K562 (cell line): ENCODE measurements around the gene ERFL. TPM values are rescaled to one million over a fixed set of nuclear protein-coding genes. Genes with fewer than 3 reads are reported as not detected.

Experiments
- CTBP1 ChIP-seq: fragments of 450-650 bp; IDR thresholded peaks from 2 replicates; pipeline ENCODE4 v1.6.1; 2016; ENCODE audit warnings: borderline replicate concordance
- E4F1 ChIP-seq: fragments of 250-450 bp; sonication (Bioruptor Pico); IDR thresholded peaks from 2 replicates; pipeline ENCODE4 v1.5.0; 2021; ENCODE audit warnings: mild to moderate bottlenecking, borderline replicate concordance
- ETV5 ChIP-seq: sonication (generic); formaldehyde crosslinking; IDR thresholded peaks from 2 replicates; pipeline ENCODE4 v1.4.0; 2020; ENCODE audit warnings: low read depth, mild to moderate bottlenecking, missing genetic modification reagents
- MECOM ChIP-seq: fragments of 250-450 bp; sonication (Bioruptor Pico); IDR thresholded peaks from 2 replicates; pipeline ENCODE4 v1.8.0; 2022; ENCODE audit warnings: inconsistent platforms
- MIER1 ChIP-seq: fragments of 450-650 bp; IDR thresholded peaks from 2 replicates; pipeline ENCODE4 v1.6.1; 2016; ENCODE audit warnings: antibody characterized with exemption, mild to moderate bottlenecking, low read depth
- MLLT1 ChIP-seq, 2 experiments: fragments of 450-650 bp; IDR thresholded peaks; 2 replicates each; pipeline ENCODE4 v1.6.1; 2016
- MTF1 ChIP-seq: fragments of 250-450 bp; sonication (Bioruptor Pico); IDR thresholded peaks from 2 replicates; pipeline ENCODE4 v1.9.0; 2021; ENCODE audit warnings: moderate library complexity, mild to moderate bottlenecking, inconsistent platforms, borderline replicate concordance
- MYNN ChIP-seq, 2 experiments: sonication (generic); formaldehyde crosslinking in 1 of 2; IDR thresholded peaks; 2 replicates each; pipeline versions ENCODE4 v1.5.0 to v1.6.1; 2016 to 2020; ENCODE audit warnings: antibody characterized with exemption in 1 of 2, missing genetic modification reagents in 1 of 2
- RFX1 ChIP-seq: fragments of 450-650 bp; IDR thresholded peaks from 2 replicates; pipeline ENCODE4 v1.6.1; 2016; ENCODE audit warnings: mild to moderate bottlenecking, moderate library complexity
- SIN3B ChIP-seq: fragments of 450-650 bp; IDR thresholded peaks from 2 replicates; pipeline ENCODE4 v1.6.1; 2017; ENCODE audit warnings: low read depth, mild to moderate bottlenecking, moderate library complexity
- STAT5B ChIP-seq: fragments of 250-450 bp; sonication (Bioruptor Pico); IDR thresholded peaks from 2 replicates; pipeline ENCODE4 v1.8.0; 2021; ENCODE audit warnings: mild to moderate bottlenecking, inconsistent platforms
- TBP ChIP-seq: optimal IDR thresholded peaks from 2 replicates; pipeline ENCODE3; 2011; ENCODE audit warnings: low read depth, low read length, improper control_type of control experiment
- TSHZ1 ChIP-seq: fragments of 250-450 bp; sonication (Bioruptor Pico); IDR thresholded peaks from 2 replicates; pipeline ENCODE4 v1.4.0; 2020; ENCODE audit warnings: mild to moderate bottlenecking, moderate library complexity
- ZBTB34 ChIP-seq: fragments of 250-450 bp; sonication (Bioruptor Pico); IDR thresholded peaks from 2 replicates; pipeline ENCODE4 v1.8.0; 2021; ENCODE audit warnings: mild to moderate bottlenecking, moderate library complexity
- ZBTB5 ChIP-seq: fragments of 450-650 bp; IDR thresholded peaks from 2 replicates; pipeline ENCODE4 v1.6.1; 2017; ENCODE audit warnings: antibody characterized with exemption
- ZNF551 ChIP-seq: fragments of 250-450 bp; sonication (Bioruptor Pico); IDR thresholded peaks from 2 replicates; pipeline ENCODE4 v1.5.0; 2021; ENCODE audit warnings: mild to moderate bottlenecking, moderate library complexity
- polyA plus RNA-seq, 8 experiments: library from polyadenylated mRNA; depleted of rRNA in 4 of 8; stranded (reverse) in 5 of 8; unstranded in 3 of 8; fragments of >200 nt; fragmentation: Nextera tagmentation in 2 of 8; fragmentation: Illumina TruSeq in 1 of 8; extraction: Ambion mirVana in 2 of 8; extraction: Trizol in 1 of 8; gene quantifications; 2 replicates each; pipeline versions ENCODE4 v1.2.1 to v1.2.3, GENCODE V29; 2011 to 2014; ENCODE audit warnings: inconsistent platforms in 1 of 8, missing spikeins in 1 of 8
- total RNA-seq, 7 experiments: library from RNA; depleted of rRNA in 6 of 7; stranded (reverse); fragments of >200 nt in 6 of 7; fragmentation: Illumina TruSeq in 2 of 7; extraction: Trizol in 2 of 7; gene quantifications; 2 replicates each; pipeline versions ENCODE4 v1.2.1 to v1.2.3, GENCODE V29; 2011 to 2021; ENCODE audit warnings: low replicate concordance in 1 of 7

The ERFL gene
- total and polyA plus RNA-seq, 9 of the 15 experiments (the other 6 are each of a cell fraction or from before 2014, with no cell fraction given): 0.07 to 0.75 (median 0.32) TPM; not detected in 4

- no peak for TF ChIP-seq TSHZ1 (CRISPR knock-in tag)
- TF ChIP-seq MLLT1 (IDR thresholded peaks at IDR 0.05): peak; percentile 67 to 77; a peak in 3 of 4 replicates
- TF ChIP-seq MECOM: no peak
- no peak for TF ChIP-seq ETV5 (CRISPR knock-in tag)
- TF ChIP-seq ZBTB34 (CRISPR knock-in tag): no peak
- TF ChIP-seq CTBP1: 0 out of 2 replicates have a peak, but pooled peaks have one; percentile 27
- no peak for TF ChIP-seq MIER1
- TF ChIP-seq E4F1 (CRISPR knock-in tag): no peak
- no peak for TF ChIP-seq SIN3B
- TF ChIP-seq TBP: no peak
- no peak for TF ChIP-seq RFX1
- TF ChIP-seq STAT5B: no peak
- 0 out of 2 replicates have a peak, but pooled peaks have one; percentile 19 for TF ChIP-seq MYNN (IDR thresholded peaks at IDR 0.05)
- no peak for TF ChIP-seq MYNN (CRISPR knock-in tag; IDR thresholded peaks at IDR 0.05)
- no peak for TF ChIP-seq MTF1 (CRISPR knock-in tag)
- TF ChIP-seq ZNF551: no peak
- no peak for TF ChIP-seq ZBTB5
Measured at GRCh38 chr19:41957838-41958366, 29.7 kb upstream of the ERFL start (continued).
